Spleen (tissue), 7 donors: ENCODE data around the gene DTX3L.

ENCODE experiments used
- POLR2AphosphoS5 ChIP-seq, 3 donors: sonication (generic); formaldehyde crosslinking; IDR thresholded peaks; one replicate each; pipeline ENCODE4 v1.5.1; 2017; ENCODE audit warnings: antibody characterized with exemption in 3 of 3
- TF ChIP-seq, protein P1 (sequence below), 11 experiments: fragments of 200-600 bp in 7 of 11; fragments of 450-650 bp in 4 of 11; sonication (generic) in 4 of 11; IDR thresholded peaks in 8 of 11; conservative IDR thresholded peaks in 3 of 11; 1 replicate in 7 of 11; 2 replicates in 4 of 11; pipeline versions ENCODE4 v1.4.0 to v1.8.0; 2016 to 2021; ENCODE audit warnings: antibody characterized with exemption in 11 of 11, inconsistent platforms in 4 of 11, mild to moderate bottlenecking in 1 of 11
- donor health status: DM: no; HTN: no; CAD: no; lungs with moderate emphysema.
- donor health status: DM: no; HTN: no; CAD: no.
- donor health status: DM: no; HTN: no; CAD: no.

DNA sequence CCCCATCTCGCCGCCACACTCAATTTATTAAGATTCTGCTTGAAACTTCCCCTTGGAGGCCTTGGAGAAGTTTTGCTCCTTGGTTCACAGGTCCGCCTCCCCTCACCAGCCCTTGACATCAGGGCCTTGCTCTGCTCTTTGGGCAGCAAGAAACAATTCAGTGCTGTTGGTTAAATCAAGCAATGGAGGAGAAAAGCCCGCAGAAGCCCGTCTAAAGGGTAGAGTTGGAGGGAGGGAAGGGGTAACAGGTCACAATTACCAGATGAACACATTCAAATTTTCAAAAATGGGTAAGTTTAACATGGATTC, 467 bp upstream of the DTX3L start:
- TF ChIP-seq POLR2AphosphoS5 (IDR thresholded peaks at IDR 0.05), result no peak
- TF ChIP-seq, protein P1, sequence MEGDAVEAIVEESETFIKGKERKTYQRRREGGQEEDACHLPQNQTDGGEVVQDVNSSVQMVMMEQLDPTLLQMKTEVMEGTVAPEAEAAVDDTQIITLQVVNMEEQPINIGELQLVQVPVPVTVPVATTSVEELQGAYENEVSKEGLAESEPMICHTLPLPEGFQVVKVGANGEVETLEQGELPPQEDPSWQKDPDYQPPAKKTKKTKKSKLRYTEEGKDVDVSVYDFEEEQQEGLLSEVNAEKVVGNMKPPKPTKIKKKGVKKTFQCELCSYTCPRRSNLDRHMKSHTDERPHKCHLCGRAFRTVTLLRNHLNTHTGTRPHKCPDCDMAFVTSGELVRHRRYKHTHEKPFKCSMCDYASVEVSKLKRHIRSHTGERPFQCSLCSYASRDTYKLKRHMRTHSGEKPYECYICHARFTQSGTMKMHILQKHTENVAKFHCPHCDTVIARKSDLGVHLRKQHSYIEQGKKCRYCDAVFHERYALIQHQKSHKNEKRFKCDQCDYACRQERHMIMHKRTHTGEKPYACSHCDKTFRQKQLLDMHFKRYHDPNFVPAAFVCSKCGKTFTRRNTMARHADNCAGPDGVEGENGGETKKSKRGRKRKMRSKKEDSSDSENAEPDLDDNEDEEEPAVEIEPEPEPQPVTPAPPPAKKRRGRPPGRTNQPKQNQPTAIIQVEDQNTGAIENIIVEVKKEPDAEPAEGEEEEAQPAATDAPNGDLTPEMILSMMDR (IDR thresholded peaks at IDR 0.05 in 8 of 11, conservative IDR thresholded peaks at IDR 0.05 in 3 of 11), result no peak
